ENCODE results near the gene THAP4. TPM values are rescaled to one million over a fixed set of nuclear protein-coding genes. Genes with fewer than 3 reads are reported as not detected.

Gene THAP4
- total RNA-seq, 1 experiment from 2014 or later: 88.6 TPM

GRCh38 chr2:241616168-241617125, 20.5 kb downstream of the THAP4 start (continued):
- TF ChIP-seq ZNF416 (CRISPR knock-in tag; IDR thresholded peaks at IDR 0.05) (no peak), MXD4 (CRISPR knock-in tag; IDR thresholded peaks at IDR 0.05; ENCODE audit: borderline replicate concordance) (no peak)

- ATAC-seq: no peak
- Mint-ChIP-seq H3K4me1 (peaks cover 31% of the 10 kb centered on the region), H3K27ac (peak overlapping the region; percentile 80), H3K9me3 (no peaks in the 10 kb centered on the region), H3K4me3 (no peak overlapping the region; the same call in 1 of the 2 replicates), H3K36me3 (no peaks in the 10 kb centered on the region; the same call in 1 of the 2 replicates), H3K27me3 (ENCODE audit: low read depth) (no peaks in the 10 kb centered on the region)
- no peak for DNase-seq (ENCODE audit: low spot score)
- TF ChIP-seq ZNF121 (CRISPR knock-in tag; IDR thresholded peaks at IDR 0.05) (no peak), ZNF671 (CRISPR knock-in tag; IDR thresholded peaks at IDR 0.05) (no peak), ZSCAN18 (CRISPR knock-in tag; IDR thresholded peaks at IDR 0.05) (no peak)
- CTCF ChIA-PET: no interaction called here
- POLR2A ChIA-PET: no interaction called here
These were observed 21.4 kb downstream of the THAP4 start for GRCh38 chr2:241615522-241616052.

GRCh38 chr2:241615041-241615440, 21.9 kb downstream of the THAP4 start:
- POLR2A ChIA-PET: no interaction called here
- no peak for TF ChIP-seq EMX1 (CRISPR knock-in tag; IDR thresholded peaks at IDR 0.05)
- TF ChIP-seq TEAD4 (CRISPR knock-in tag; IDR thresholded peaks at IDR 0.05): no peak
- no peak for TF ChIP-seq GRHL2 (CRISPR knock-in tag; IDR thresholded peaks at IDR 0.05; ENCODE audit: insufficient replicate concordance, severe bottlenecking)
- TF ChIP-seq SMAD3 (CRISPR knock-in tag; IDR thresholded peaks at IDR 0.05; ENCODE audit: borderline replicate concordance): no peak
- no peak for TF ChIP-seq FOXJ3 (CRISPR knock-in tag; IDR thresholded peaks at IDR 0.05; ENCODE audit: borderline replicate concordance)
- TF ChIP-seq CBFB (CRISPR knock-in tag; IDR thresholded peaks at IDR 0.05; ENCODE audit: low read depth): no peak
- TF ChIP-seq NFATC4 (CRISPR knock-in tag; IDR thresholded peaks at IDR 0.05): no peak
- TF ChIP-seq ATF2 (CRISPR knock-in tag; IDR thresholded peaks at IDR 0.05; ENCODE audit: borderline replicate concordance, low read depth): no peak
- TF ChIP-seq FOXP4 (CRISPR knock-in tag; IDR thresholded peaks at IDR 0.05): no peak
- TF ChIP-seq ZNF512 (CRISPR knock-in tag; IDR thresholded peaks at IDR 0.05; ENCODE audit: borderline replicate concordance): no peak
- TF ChIP-seq ZNF396 (CRISPR knock-in tag; IDR thresholded peaks at IDR 0.05; ENCODE audit: borderline replicate concordance): no peak
- no peak for TF ChIP-seq ZNF423 (CRISPR knock-in tag; IDR thresholded peaks at IDR 0.05)
- TF ChIP-seq SMAD4 (CRISPR knock-in tag; IDR thresholded peaks at IDR 0.05): no peak
- no peak for TF ChIP-seq ERG (CRISPR knock-in tag; IDR thresholded peaks at IDR 0.05)
- no peak for TF ChIP-seq STAT6 (CRISPR knock-in tag; conservative IDR thresholded peaks at IDR 0.05; ENCODE audit: low read depth)
- no peak for DNase-seq (ENCODE audit: low spot score)
- H3K27ac Mint-ChIP-seq: peak overlapping the region; percentile 84
- CTCF ChIA-PET: no interaction called here
- H3K4me1 Mint-ChIP-seq: peaks cover 32% of the 10 kb centered on the region
- H3K27me3 Mint-ChIP-seq (ENCODE audit: low read depth): no peaks in the 10 kb centered on the region
- no peaks in the 10 kb centered on the region; the same call in 1 of the 2 replicates for H3K36me3 Mint-ChIP-seq
- H3K9me3 Mint-ChIP-seq: no peaks in the 10 kb centered on the region
- no peak for ATAC-seq
- H3K4me3 Mint-ChIP-seq: no peak overlapping the region

Data from WTC11 (cell line).